Activated CD4-positive, alpha-beta T cell treated with anti-CD3 and anti-CD28 coated beads for 36 hours (primary cell): ENCODE measurements around the gene ONECUT2. TPM values are rescaled to one million over a fixed set of nuclear protein-coding genes. Genes with fewer than 3 reads are reported as not detected.

ENCODE experiments used
- ATAC-seq: fragments of 200-7000 bp; cut with Tn5 transposase; one replicate; pipeline ENCODE4 v1.10.0; 2021; ENCODE audit warnings: mild to moderate bottlenecking, moderate library complexity
- CTCF ChIA-PET: fragments of 350-600 bp; sonication (Branson Sonifier 250); formaldehyde crosslinking; loops from one replicate; lab custom pipeline; 2021; ENCODE audit warnings: antibody characterized with exemption; lab: Charles Lee
- POLR2A ChIA-PET: fragments of 350-600 bp; sonication (Branson Sonifier 250); formaldehyde crosslinking; loops from one replicate; lab custom pipeline; 2021; ENCODE audit warnings: antibody characterized with exemption, inconsistent platforms; lab: Charles Lee
- DNase-seq: peaks from one replicate; pipeline ENCODE4 v3.0.0-alpha.2; 2020
- H3K27ac Mint-ChIP-seq: one replicate; pipeline ENCODE4 v1.8.0; 2021; ENCODE audit warnings: mixed read lengths
- H3K27me3 Mint-ChIP-seq: one replicate; pipeline ENCODE4 v1.8.0; 2021; ENCODE audit warnings: mixed read lengths
- H3K36me3 Mint-ChIP-seq: one replicate; pipeline ENCODE4 v1.8.0; 2021; ENCODE audit warnings: low read depth, mixed read lengths
- H3K4me1 Mint-ChIP-seq: one replicate; pipeline ENCODE4 v1.8.0; 2021; ENCODE audit warnings: mixed read lengths
- H3K4me3 Mint-ChIP-seq: one replicate; pipeline ENCODE4 v1.8.0; 2021; ENCODE audit warnings: mild to moderate bottlenecking, moderate library complexity, mixed read lengths
- H3K9me3 Mint-ChIP-seq: one replicate; pipeline ENCODE4 v1.8.0; 2021; ENCODE audit warnings: low read depth, mixed read lengths
- intact Hi-C, 2 experiments: fragments of 100-400 bp; cut with DNase I in 1 of 2; cut with micrococcal nuclease in 1 of 2; formaldehyde crosslinking; loops; one replicate each; pipeline versions ENCODE4 v1.14.2 to v1.15.1; 2022 to 2024; cut with DNase I, micrococcal nuclease
- total RNA-seq, 2 experiments: library from RNA; stranded (reverse); gene quantifications; one replicate each; pipeline ENCODE4 v1.2.3, GENCODE V29; 2021

The ONECUT2 gene
- total RNA-seq, 2 experiments from 2014 or later, result under 0.01 TPM; not detected in 1

- DNase-seq (no peak), ATAC-seq (no peak)
- ChIA-PET POLR2A (no interaction called here), CTCF (no interaction called here)
- intact Hi-C loops, result no loop called here
- H3K4me3 Mint-ChIP-seq, result no peak overlapping the region
- H3K27me3 Mint-ChIP-seq, result no peaks in the 10 kb centered on the region
- no peaks in the 10 kb centered on the region for H3K9me3 Mint-ChIP-seq
- H3K36me3 Mint-ChIP-seq, result no peaks in the 10 kb centered on the region
- H3K27ac Mint-ChIP-seq, result no peak overlapping the region
- H3K4me1 Mint-ChIP-seq, result no peaks in the 10 kb centered on the region
These were observed 98.8 kb downstream of the ONECUT2 start for GRCh38 chr18:57533868-57534510.

- no peaks in the 10 kb centered on the region for H3K27me3 Mint-ChIP-seq
- no peaks in the 10 kb centered on the region for H3K4me1 Mint-ChIP-seq
These were observed 99.3 kb downstream of the ONECUT2 start for GRCh38 chr18:57534511-57534909.

GRCh38 chr18:57538614-57539013 is 103.4 kb downstream of the ONECUT2 start:
- intact Hi-C loops, result no loop called here
- no peak overlapping the region for H3K4me3 Mint-ChIP-seq
- no peaks in the 10 kb centered on the region for H3K36me3 Mint-ChIP-seq
- ATAC-seq (no peak), DNase-seq (no peak)
- ChIA-PET CTCF (no interaction called here), POLR2A (no interaction called here)
- no peaks in the 10 kb centered on the region for H3K27me3 Mint-ChIP-seq
- no peaks in the 10 kb centered on the region for H3K9me3 Mint-ChIP-seq
- H3K4me1 Mint-ChIP-seq, result no peaks in the 10 kb centered on the region
- H3K27ac Mint-ChIP-seq, result no peak overlapping the region

More at GRCh38 chr18:57534511-57534909, 99.3 kb downstream of the ONECUT2 start:
- Mint-ChIP-seq H3K27ac (no peak overlapping the region), H3K36me3 (no peaks in the 10 kb centered on the region), H3K9me3 (no peaks in the 10 kb centered on the region), H3K4me3 (no peak overlapping the region)
- ChIA-PET CTCF (no interaction called here), POLR2A (no interaction called here)
- intact Hi-C loops, result no loop called here
- ATAC-seq (no peak), DNase-seq (no peak)

- Mint-ChIP-seq H3K9me3 (no peaks in the 10 kb centered on the region), H3K4me1 (no peaks in the 10 kb centered on the region), H3K4me3 (no peak overlapping the region), H3K27ac (no peak overlapping the region), H3K36me3 (no peaks in the 10 kb centered on the region), H3K27me3 (no peaks in the 10 kb centered on the region)
- intact Hi-C loops, result no loop called here
- POLR2A ChIA-PET, result no interaction called here
- ATAC-seq, result no peak
- CTCF ChIA-PET, result no interaction called here
- DNase-seq, result no peak
These were observed 104.5 kb downstream of the ONECUT2 start for GRCh38 chr18:57539702-57540101.

Other genes starting within 250 kb of the ONECUT2 start
- gene ST8SIA3, start 82.8 kb upstream of the ONECUT2 start, total RNA-seq, result not detected
- 10 to 100 TPM; 23.3 to 28.8 TPM for gene FECH, start 151.3 kb downstream of the ONECUT2 start, total RNA-seq
- 100 to 1,000 TPM; 115 to 116 TPM for gene NARS1, start 186.5 kb downstream of the ONECUT2 start, total RNA-seq